H9 (cell line): ENCODE results near the gene DCAF6. TPM values are rescaled to one million over a fixed set of nuclear protein-coding genes. Genes with fewer than 3 reads are reported as not detected.

Source experiments
- DNase-seq: peaks from one replicate; pipeline ENCODE4 v3.0.0-alpha.2; 2017
- H2AFZ ChIP-seq: one replicate; pipeline ENCODE4 v1.6.1; 2013; ENCODE audit warnings: mild to moderate bottlenecking, low read length, control low read depth, moderate library complexity
- H2AK5ac ChIP-seq: 2 replicates; pipeline ENCODE4 v1.6.1; 2013; ENCODE audit warnings: low read length, control low read depth, mixed read lengths; ENCODE audit not compliant: insufficient read length
- H2BK120ac ChIP-seq: one replicate; pipeline ENCODE4 v1.6.1; 2013; ENCODE audit warnings: low read depth, mild to moderate bottlenecking, low read length, control low read depth, inconsistent platforms; ENCODE audit not compliant: poor library complexity, severe bottlenecking
- H2BK12ac ChIP-seq: 2 replicates; pipeline ENCODE4 v1.6.1; 2013; ENCODE audit warnings: low read length, control low read depth, mixed read lengths, low read depth; ENCODE audit not compliant: insufficient read length
- H2BK15ac ChIP-seq: 2 replicates; pipeline ENCODE4 v1.6.1; 2013; ENCODE audit warnings: low read depth, low read length, control low read depth
- H2BK20ac ChIP-seq: one replicate; pipeline ENCODE4 v1.6.1; 2013; ENCODE audit warnings: low read depth, mild to moderate bottlenecking, low read length, control low read depth, inconsistent platforms; ENCODE audit not compliant: poor library complexity, severe bottlenecking
- H2BK5ac ChIP-seq: 2 replicates; pipeline ENCODE4 v1.6.1; 2013; ENCODE audit warnings: low read length, control low read depth, mixed read lengths; ENCODE audit not compliant: insufficient read length
- H3K14ac ChIP-seq: 2 replicates; pipeline ENCODE4 v1.6.1; 2013; ENCODE audit warnings: low read length, control low read depth; ENCODE audit not compliant: insufficient read depth
- H3K18ac ChIP-seq: 2 replicates; pipeline ENCODE4 v1.6.1; 2013; ENCODE audit warnings: low read depth, mild to moderate bottlenecking, mixed read lengths, low read length, control low read depth; ENCODE audit not compliant: insufficient read length
- H3K23ac ChIP-seq: 2 replicates; pipeline ENCODE4 v1.6.1; 2013; ENCODE audit warnings: low read length, control low read depth, mixed read lengths, low read depth; ENCODE audit not compliant: insufficient read length
- H3K23me2 ChIP-seq: 2 replicates; pipeline ENCODE4 v1.6.1; 2013; ENCODE audit warnings: low read depth, mild to moderate bottlenecking, mixed read lengths, low read length, control low read depth; ENCODE audit not compliant: insufficient read length, poor library complexity, severe bottlenecking
- H3K27ac ChIP-seq: 2 replicates; pipeline ENCODE4 v1.5.1; 2013; ENCODE audit warnings: low read length, control low read depth, mixed read lengths, low read depth; ENCODE audit not compliant: insufficient read length
- H3K27me3 ChIP-seq: 2 replicates; pipeline ENCODE4 v1.6.1; 2013; ENCODE audit warnings: low read length, control low read depth, inconsistent platforms; ENCODE audit not compliant: insufficient read depth
- H3K4ac ChIP-seq: 2 replicates; pipeline ENCODE4 v1.6.1; 2013; ENCODE audit warnings: low read depth, mild to moderate bottlenecking, control low read depth, inconsistent platforms, low read length, moderate library complexity
- H3K4me1 ChIP-seq: 2 replicates; pipeline ENCODE4 v1.6.1; 2013; ENCODE audit warnings: low read length, control low read depth, inconsistent platforms; ENCODE audit not compliant: insufficient read depth
- H3K4me2 ChIP-seq: 2 replicates; pipeline ENCODE4 v1.6.1; 2013; ENCODE audit warnings: low read length, control low read depth, mixed read lengths; ENCODE audit not compliant: insufficient read length, insufficient read depth
- H3K56ac ChIP-seq: 2 replicates; pipeline ENCODE4 v1.6.1; 2013; ENCODE audit warnings: low read depth, mild to moderate bottlenecking, mixed read lengths, low read length, control low read depth; ENCODE audit not compliant: insufficient read length
- H3K79me1 ChIP-seq: 2 replicates; pipeline ENCODE4 v1.6.1; 2013; ENCODE audit warnings: low read depth, mild to moderate bottlenecking, moderate library complexity, low read length, control low read depth, inconsistent platforms; ENCODE audit not compliant: insufficient read depth, poor library complexity, severe bottlenecking
- H3K79me2 ChIP-seq: 2 replicates; pipeline ENCODE4 v1.6.1; 2013; ENCODE audit warnings: low read length, control low read depth, inconsistent platforms; ENCODE audit not compliant: insufficient read depth
- H3K9ac ChIP-seq: 2 replicates; pipeline ENCODE4 v1.6.1; 2013; ENCODE audit warnings: low read length, control low read depth, mixed read lengths; ENCODE audit not compliant: insufficient read length; ENCODE audit errors: extremely low read depth
- H3K9me3 ChIP-seq: one replicate; pipeline ENCODE4 v1.6.1; 2013; ENCODE audit warnings: low read depth, low read length, inconsistent platforms; ENCODE audit not compliant: control insufficient read depth
- H3T11ph ChIP-seq: one replicate; pipeline ENCODE4 v1.6.1; 2013; ENCODE audit warnings: mild to moderate bottlenecking, low read length, control low read depth, inconsistent platforms
- H4K20me1 ChIP-seq: one replicate; pipeline ENCODE4 v1.6.1; 2013; ENCODE audit not compliant: control insufficient read depth, insufficient read length, insufficient read depth
- H4K5ac ChIP-seq: 2 replicates; pipeline ENCODE4 v1.6.1; 2013; ENCODE audit warnings: low read depth, mild to moderate bottlenecking, mixed read lengths, low read length, control low read depth; ENCODE audit not compliant: insufficient read length
- H4K8ac ChIP-seq: replicated peaks from 2 replicates; pipeline ENCODE4 v1.6.1; 2013; ENCODE audit warnings: low read length, control low read depth, mixed read lengths, low read depth; ENCODE audit not compliant: insufficient read length
- H4K91ac ChIP-seq: 2 replicates; pipeline ENCODE4 v1.6.1; 2013; ENCODE audit warnings: low read depth, mild to moderate bottlenecking, moderate library complexity, mixed read lengths, low read length, control low read depth; ENCODE audit not compliant: insufficient read length
- H3K27ac Mint-ChIP-seq, 3 experiments: 2 replicates in 2 of 3; 3 replicates in 1 of 3; pipeline ENCODE4 v1.8.0; 2020 to 2021; ENCODE audit warnings: mixed read lengths in 3 of 3, mild to moderate bottlenecking in 1 of 3, moderate library complexity in 1 of 3
- H3K27me3 Mint-ChIP-seq: 2 replicates; pipeline ENCODE4 v1.8.0; 2021; ENCODE audit warnings: low read depth, mild to moderate bottlenecking, moderate library complexity, mixed read lengths
- H3K36me3 Mint-ChIP-seq, 3 experiments: 2 replicates in 2 of 3; 3 replicates in 1 of 3; pipeline ENCODE4 v1.8.0; 2020 to 2021; ENCODE audit warnings: low read depth in 3 of 3, mixed read lengths in 3 of 3; ENCODE audit not compliant: insufficient read depth in 1 of 3
- H3K4me1 Mint-ChIP-seq, 2 experiments: 2 replicates each; pipeline ENCODE4 v1.8.0; 2020; ENCODE audit warnings: mixed read lengths in 2 of 2
- H3K4me3 Mint-ChIP-seq, 2 experiments: 2 replicates in 1 of 2; 3 replicates in 1 of 2; pipeline ENCODE4 v1.8.0; 2020 to 2021; ENCODE audit warnings: mild to moderate bottlenecking in 2 of 2, mixed read lengths in 2 of 2, moderate library complexity in 1 of 2
- H3K9me3 Mint-ChIP-seq, 2 experiments: 2 replicates in 1 of 2; 3 replicates in 1 of 2; pipeline ENCODE4 v1.8.0; 2020; ENCODE audit warnings: mild to moderate bottlenecking in 2 of 2, mixed read lengths in 2 of 2, moderate library complexity in 1 of 2
- whole genome bisulfite sequencing: extraction: QIAGEN DNeasy Blood & Tissue Kit; methylation state at CpG from one replicate; pipeline ENCODE4 v1.1.7; 2013; ENCODE audit warnings: missing lambda C conversion rate, low lambda C conversion rate, mixed read lengths; ENCODE audit not compliant: insufficient read length; ENCODE audit errors: extremely low coverage; 5-methylcytosine and 5-hydroxymethylcytosine counted together
- total RNA-seq: library from RNA; stranded (reverse); gene quantifications from 2 replicates; pipeline ENCODE4 v1.2.1, GENCODE V29; 2021
- TF ChIP-seq, protein P1 (sequence below): fragments of 200-600 bp; sonication (generic); conservative IDR thresholded peaks from 3 replicates; pipeline ENCODE4 v1.8.0; 2021; ENCODE audit warnings: antibody characterized with exemption, mild to moderate bottlenecking

Gene DCAF6
- total RNA-seq, 1 experiment from 2014 or later = 16.0 TPM

DNA sequence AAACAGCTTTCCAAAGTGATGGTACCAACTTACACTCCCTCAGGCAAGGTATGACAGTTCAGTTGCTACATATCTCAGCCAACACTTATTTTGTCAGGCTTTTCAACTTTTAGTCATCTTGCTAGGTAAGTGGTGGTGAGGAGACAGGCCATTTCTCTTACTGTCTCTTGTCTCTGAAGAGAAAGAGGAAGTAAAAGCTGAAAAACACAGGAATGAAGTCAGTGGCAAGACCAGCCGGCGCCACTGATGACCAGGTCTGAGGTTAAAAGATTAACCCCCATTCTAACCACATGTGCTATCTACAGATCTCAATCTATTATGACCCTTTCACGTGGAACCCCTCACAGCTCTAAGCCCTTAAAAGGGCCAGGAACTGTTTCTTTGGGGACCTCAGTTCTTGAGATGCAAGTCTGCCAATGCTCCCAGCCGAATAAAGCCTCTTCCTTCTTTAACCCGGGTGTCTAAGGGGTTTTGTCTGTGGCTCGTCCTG, 26.7 kb upstream of the DCAF6 start:
- no peak overlapping the region for H3K18ac ChIP-seq
- peaks cover 15 to 23% of the 10 kb centered on the region in 2 experiments for H3K9me3 Mint-ChIP-seq
- TF ChIP-seq, protein P1, sequence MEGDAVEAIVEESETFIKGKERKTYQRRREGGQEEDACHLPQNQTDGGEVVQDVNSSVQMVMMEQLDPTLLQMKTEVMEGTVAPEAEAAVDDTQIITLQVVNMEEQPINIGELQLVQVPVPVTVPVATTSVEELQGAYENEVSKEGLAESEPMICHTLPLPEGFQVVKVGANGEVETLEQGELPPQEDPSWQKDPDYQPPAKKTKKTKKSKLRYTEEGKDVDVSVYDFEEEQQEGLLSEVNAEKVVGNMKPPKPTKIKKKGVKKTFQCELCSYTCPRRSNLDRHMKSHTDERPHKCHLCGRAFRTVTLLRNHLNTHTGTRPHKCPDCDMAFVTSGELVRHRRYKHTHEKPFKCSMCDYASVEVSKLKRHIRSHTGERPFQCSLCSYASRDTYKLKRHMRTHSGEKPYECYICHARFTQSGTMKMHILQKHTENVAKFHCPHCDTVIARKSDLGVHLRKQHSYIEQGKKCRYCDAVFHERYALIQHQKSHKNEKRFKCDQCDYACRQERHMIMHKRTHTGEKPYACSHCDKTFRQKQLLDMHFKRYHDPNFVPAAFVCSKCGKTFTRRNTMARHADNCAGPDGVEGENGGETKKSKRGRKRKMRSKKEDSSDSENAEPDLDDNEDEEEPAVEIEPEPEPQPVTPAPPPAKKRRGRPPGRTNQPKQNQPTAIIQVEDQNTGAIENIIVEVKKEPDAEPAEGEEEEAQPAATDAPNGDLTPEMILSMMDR = no peak

More for the DNA sequence above, 26.7 kb upstream of the DCAF6 start:
- no peak overlapping the region for H4K91ac ChIP-seq
- H2BK120ac ChIP-seq = no peak overlapping the region
- H3K23ac ChIP-seq = no peak overlapping the region
- H3K27ac ChIP-seq = no peak overlapping the region
- H4K20me1 ChIP-seq = no peaks in the 10 kb centered on the region
- peaks cover 2% of the 10 kb centered on the region; the same call in 1 of the 2 replicates for H3K4me1 ChIP-seq
- H3K23me2 ChIP-seq = no peaks in the 10 kb centered on the region
- H3K27ac Mint-ChIP-seq = no peak overlapping the region
- H3K9ac ChIP-seq = no peak overlapping the region
- peaks cover 6 to 25% (median 15%) of the 10 kb centered on the region in 3 experiments for H3K36me3 Mint-ChIP-seq
- H3K27me3 ChIP-seq = no peaks in the 10 kb centered on the region
- no peak overlapping the region for H2AFZ ChIP-seq
- H2BK5ac ChIP-seq = no peak overlapping the region
- H4K8ac ChIP-seq = no peak overlapping the region
- no peaks in the 10 kb centered on the region for H3K79me2 ChIP-seq
- H3K4ac ChIP-seq = no peak overlapping the region
- H3T11ph ChIP-seq = no peak overlapping the region
- H3K4me3 Mint-ChIP-seq = no peak overlapping the region
- peaks cover 17% of the 10 kb centered on the region for H3K9me3 ChIP-seq
- peaks cover 30 to 34% of the 10 kb centered on the region in 2 experiments for H3K4me1 Mint-ChIP-seq
- no peak overlapping the region for H2AK5ac ChIP-seq
- WGBS = no CpG with 5 or more reads among the region's 6 CpGs
- no peak for DNase-seq
- H3K14ac ChIP-seq = no peak overlapping the region
- H3K56ac ChIP-seq = no peak overlapping the region
- H3K27me3 Mint-ChIP-seq = no peaks in the 10 kb centered on the region
- H3K4me2 ChIP-seq = no peak overlapping the region
- H2BK20ac ChIP-seq = no peak overlapping the region
- no peak overlapping the region for H2BK15ac ChIP-seq
- H2BK12ac ChIP-seq = no peak overlapping the region
- no peaks in the 10 kb centered on the region for H3K79me1 ChIP-seq
- no peak overlapping the region for H4K5ac ChIP-seq
